Panc1 (cell line): Measurements from ENCODE around the gene TXNDC2.

Experiments
- POLR2AphosphoS5 ChIP-seq: IDR thresholded peaks from 2 replicates; pipeline ENCODE4 v1.6.1; 2012; ENCODE audit warnings: mild to moderate bottlenecking, low read depth, low read length, moderate library complexity
- SIN3A ChIP-seq: IDR thresholded peaks from 2 replicates; pipeline ENCODE4 v1.6.1; 2012; ENCODE audit warnings: low read depth, mild to moderate bottlenecking, low read length, moderate library complexity, borderline replicate concordance; ENCODE audit not compliant: insufficient read depth
- TCF7L2 ChIP-seq: IDR thresholded peaks from 2 replicates; pipeline ENCODE4 v1.6.1; 2011; ENCODE audit warnings: mild to moderate bottlenecking, low read depth, low read length, inconsistent platforms
- TF ChIP-seq, protein P1 (sequence below): fragments of 450-650 bp; IDR thresholded peaks from 2 replicates; pipeline ENCODE4 v1.5.1; 2017; ENCODE audit warnings: mild to moderate bottlenecking
- TF ChIP-seq, protein P2 (sequence below), 2 experiments: IDR thresholded peaks; 2 replicates each; pipeline ENCODE4 v1.6.1; 2011 to 2012; ENCODE audit warnings: low read depth in 2 of 2, control low read depth in 1 of 2, low read length in 1 of 2, mild to moderate bottlenecking in 1 of 2, moderate library complexity in 1 of 2; ENCODE audit not compliant: insufficient read depth in 1 of 2

DNA sequence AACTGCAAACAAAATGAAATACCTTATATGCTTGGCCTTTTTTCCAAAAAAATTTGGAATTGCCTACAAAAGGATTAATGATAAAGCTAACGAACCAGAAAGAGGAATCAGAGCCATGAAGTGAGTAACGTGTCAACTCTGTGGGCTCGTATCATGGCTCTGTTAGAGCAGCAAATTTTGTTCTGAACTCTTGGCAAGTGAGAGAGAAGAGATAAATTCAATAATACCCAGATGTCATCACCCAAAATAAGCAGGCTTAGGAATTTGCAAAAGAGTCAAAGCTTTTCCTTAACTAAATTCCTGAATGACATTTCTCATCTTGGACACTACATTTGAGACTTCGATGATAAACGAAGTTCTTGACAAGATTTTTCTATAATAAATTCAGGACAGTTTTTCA is 4.4 kb downstream of the TXNDC2 start:
- TF ChIP-seq, protein P1, sequence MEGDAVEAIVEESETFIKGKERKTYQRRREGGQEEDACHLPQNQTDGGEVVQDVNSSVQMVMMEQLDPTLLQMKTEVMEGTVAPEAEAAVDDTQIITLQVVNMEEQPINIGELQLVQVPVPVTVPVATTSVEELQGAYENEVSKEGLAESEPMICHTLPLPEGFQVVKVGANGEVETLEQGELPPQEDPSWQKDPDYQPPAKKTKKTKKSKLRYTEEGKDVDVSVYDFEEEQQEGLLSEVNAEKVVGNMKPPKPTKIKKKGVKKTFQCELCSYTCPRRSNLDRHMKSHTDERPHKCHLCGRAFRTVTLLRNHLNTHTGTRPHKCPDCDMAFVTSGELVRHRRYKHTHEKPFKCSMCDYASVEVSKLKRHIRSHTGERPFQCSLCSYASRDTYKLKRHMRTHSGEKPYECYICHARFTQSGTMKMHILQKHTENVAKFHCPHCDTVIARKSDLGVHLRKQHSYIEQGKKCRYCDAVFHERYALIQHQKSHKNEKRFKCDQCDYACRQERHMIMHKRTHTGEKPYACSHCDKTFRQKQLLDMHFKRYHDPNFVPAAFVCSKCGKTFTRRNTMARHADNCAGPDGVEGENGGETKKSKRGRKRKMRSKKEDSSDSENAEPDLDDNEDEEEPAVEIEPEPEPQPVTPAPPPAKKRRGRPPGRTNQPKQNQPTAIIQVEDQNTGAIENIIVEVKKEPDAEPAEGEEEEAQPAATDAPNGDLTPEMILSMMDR, result no peak
- TF ChIP-seq POLR2AphosphoS5 (no peak), SIN3A (no peak), TCF7L2 (no peak)
- TF ChIP-seq, protein P2, sequence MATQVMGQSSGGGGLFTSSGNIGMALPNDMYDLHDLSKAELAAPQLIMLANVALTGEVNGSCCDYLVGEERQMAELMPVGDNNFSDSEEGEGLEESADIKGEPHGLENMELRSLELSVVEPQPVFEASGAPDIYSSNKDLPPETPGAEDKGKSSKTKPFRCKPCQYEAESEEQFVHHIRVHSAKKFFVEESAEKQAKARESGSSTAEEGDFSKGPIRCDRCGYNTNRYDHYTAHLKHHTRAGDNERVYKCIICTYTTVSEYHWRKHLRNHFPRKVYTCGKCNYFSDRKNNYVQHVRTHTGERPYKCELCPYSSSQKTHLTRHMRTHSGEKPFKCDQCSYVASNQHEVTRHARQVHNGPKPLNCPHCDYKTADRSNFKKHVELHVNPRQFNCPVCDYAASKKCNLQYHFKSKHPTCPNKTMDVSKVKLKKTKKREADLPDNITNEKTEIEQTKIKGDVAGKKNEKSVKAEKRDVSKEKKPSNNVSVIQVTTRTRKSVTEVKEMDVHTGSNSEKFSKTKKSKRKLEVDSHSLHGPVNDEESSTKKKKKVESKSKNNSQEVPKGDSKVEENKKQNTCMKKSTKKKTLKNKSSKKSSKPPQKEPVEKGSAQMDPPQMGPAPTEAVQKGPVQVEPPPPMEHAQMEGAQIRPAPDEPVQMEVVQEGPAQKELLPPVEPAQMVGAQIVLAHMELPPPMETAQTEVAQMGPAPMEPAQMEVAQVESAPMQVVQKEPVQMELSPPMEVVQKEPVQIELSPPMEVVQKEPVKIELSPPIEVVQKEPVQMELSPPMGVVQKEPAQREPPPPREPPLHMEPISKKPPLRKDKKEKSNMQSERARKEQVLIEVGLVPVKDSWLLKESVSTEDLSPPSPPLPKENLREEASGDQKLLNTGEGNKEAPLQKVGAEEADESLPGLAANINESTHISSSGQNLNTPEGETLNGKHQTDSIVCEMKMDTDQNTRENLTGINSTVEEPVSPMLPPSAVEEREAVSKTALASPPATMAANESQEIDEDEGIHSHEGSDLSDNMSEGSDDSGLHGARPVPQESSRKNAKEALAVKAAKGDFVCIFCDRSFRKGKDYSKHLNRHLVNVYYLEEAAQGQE (IDR thresholded peaks at IDR 0.05; ENCODE audit: insufficient read depth in 1 of 2, low read depth in 2 of 2, low read length in 1 of 2), result no peak
